ENCODE data around the gene NELFB.

NELFB gene

DNA sequence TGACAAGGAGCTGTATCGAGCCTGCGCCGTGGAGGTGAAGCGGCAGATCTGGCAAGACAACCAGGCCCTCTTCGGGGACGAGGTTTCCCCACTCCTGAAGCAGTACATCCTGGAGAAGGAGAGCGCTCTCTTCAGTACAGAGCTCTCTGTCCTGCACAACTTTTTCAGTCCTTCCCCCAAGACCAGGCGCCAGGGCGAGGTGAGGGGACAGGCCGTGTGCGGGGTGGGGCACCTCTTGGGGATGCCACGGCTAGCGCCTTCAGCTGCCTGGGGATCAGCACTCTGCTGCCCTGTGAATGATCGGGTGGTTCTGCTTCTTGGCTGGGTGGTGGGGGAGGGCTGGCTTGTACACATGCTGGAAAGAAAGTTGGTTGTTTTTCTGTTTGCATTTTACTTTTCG lies 1.7 kb downstream of the NELFB start:
- no peak for ATAC-seq

DNA sequence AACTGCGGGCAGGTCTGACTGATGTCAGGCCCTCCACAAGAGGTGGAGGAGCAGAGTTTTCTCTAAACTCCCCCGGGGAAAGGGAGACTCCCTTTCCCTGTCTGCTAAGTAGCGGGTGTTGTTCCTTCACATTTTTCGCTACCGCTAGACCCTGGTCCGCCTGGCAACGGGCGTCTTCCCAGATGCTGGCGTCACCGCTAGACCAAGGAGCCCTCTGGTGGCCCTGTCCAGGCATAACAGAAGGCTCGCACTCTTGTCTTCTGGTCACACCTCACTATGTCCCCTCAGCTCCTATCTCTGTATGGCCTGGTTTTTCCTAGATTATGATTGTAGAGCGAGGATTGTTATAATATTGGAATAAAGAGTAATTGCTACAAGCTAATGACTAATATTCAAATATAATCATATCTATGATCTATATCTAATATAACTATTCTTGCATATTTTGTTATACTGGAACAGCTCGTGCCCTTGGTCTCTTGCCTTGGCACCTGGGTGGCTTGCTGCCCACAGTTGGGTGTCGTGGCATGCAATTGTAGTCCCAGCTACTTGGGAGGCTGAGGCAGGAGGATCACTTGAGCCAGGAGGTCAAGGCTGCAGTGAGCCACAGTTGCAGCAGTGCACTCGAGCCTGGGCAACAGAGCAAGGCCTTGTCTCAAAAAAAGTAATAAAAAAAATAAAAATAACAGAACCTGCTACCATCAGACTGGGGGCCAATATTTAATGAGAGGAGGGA lies 7.2 kb downstream of the NELFB start:
- 0 out of 3 replicates have a peak, but pooled peaks have one; percentile 41 for ATAC-seq

More for the DNA sequence above, 1.7 kb downstream of the NELFB start:
- no peak for TF ChIP-seq ESRRG (CRISPR knock-in tag; IDR thresholded peaks at IDR 0.05)
- TF ChIP-seq, protein P1, sequence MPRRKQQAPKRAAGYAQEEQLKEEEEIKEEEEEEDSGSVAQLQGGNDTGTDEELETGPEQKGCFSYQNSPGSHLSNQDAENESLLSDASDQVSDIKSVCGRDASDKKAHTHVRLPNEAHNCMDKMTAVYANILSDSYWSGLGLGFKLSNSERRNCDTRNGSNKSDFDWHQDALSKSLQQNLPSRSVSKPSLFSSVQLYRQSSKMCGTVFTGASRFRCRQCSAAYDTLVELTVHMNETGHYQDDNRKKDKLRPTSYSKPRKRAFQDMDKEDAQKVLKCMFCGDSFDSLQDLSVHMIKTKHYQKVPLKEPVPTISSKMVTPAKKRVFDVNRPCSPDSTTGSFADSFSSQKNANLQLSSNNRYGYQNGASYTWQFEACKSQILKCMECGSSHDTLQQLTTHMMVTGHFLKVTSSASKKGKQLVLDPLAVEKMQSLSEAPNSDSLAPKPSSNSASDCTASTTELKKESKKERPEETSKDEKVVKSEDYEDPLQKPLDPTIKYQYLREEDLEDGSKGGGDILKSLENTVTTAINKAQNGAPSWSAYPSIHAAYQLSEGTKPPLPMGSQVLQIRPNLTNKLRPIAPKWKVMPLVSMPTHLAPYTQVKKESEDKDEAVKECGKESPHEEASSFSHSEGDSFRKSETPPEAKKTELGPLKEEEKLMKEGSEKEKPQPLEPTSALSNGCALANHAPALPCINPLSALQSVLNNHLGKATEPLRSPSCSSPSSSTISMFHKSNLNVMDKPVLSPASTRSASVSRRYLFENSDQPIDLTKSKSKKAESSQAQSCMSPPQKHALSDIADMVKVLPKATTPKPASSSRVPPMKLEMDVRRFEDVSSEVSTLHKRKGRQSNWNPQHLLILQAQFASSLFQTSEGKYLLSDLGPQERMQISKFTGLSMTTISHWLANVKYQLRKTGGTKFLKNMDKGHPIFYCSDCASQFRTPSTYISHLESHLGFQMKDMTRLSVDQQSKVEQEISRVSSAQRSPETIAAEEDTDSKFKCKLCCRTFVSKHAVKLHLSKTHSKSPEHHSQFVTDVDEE (CRISPR knock-in tag; IDR thresholded peaks at IDR 0.05), result no peak
- no peak for TF ChIP-seq TOX (CRISPR knock-in tag; IDR thresholded peaks at IDR 0.05; ENCODE audit: borderline replicate concordance)
- TF ChIP-seq GLIS3 (CRISPR knock-in tag; IDR thresholded peaks at IDR 0.05), result no peak
- TF ChIP-seq, protein P2, sequence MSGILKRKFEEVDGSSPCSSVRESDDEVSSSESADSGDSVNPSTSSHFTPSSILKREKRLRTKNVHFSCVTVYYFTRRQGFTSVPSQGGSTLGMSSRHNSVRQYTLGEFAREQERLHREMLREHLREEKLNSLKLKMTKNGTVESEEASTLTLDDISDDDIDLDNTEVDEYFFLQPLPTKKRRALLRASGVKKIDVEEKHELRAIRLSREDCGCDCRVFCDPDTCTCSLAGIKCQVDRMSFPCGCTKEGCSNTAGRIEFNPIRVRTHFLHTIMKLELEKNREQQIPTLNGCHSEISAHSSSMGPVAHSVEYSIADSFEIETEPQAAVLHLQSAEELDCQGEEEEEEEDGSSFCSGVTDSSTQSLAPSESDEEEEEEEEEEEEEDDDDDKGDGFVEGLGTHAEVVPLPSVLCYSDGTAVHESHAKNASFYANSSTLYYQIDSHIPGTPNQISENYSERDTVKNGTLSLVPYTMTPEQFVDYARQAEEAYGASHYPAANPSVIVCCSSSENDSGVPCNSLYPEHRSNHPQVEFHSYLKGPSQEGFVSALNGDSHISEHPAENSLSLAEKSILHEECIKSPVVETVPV (CRISPR knock-in tag; IDR thresholded peaks at IDR 0.05), result no peak
- no peak for TF ChIP-seq ZFP30 (CRISPR knock-in tag; IDR thresholded peaks at IDR 0.05)
- no peak for TF ChIP-seq ZC3H10 (CRISPR knock-in tag; IDR thresholded peaks at IDR 0.05)

DNA sequence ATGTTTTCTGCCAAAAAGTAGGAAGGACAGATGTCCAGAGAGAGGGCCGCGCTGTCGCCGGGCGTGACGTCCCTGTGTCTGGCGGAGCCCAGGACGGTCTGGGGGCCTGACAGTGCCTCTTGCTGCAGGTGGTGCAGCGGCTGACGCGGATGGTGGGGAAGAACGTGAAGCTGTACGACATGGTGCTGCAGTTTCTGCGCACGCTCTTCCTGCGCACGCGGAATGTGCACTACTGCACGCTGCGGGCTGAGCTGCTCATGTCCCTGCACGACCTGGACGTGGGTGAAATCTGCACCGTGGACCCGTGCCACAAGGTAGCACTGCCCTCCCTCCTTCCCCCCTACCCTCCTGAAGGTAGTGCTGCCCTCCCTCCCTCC lies 7.8 kb downstream of the NELFB start:
- TF ChIP-seq ZNF70 (CRISPR knock-in tag; IDR thresholded peaks at IDR 0.05) (no peak), ARNTL (CRISPR knock-in tag; IDR thresholded peaks at IDR 0.05; ENCODE audit: borderline replicate concordance, low read depth) (no peak), ISL1 (CRISPR knock-in tag; IDR thresholded peaks at IDR 0.05) (no peak), ZNF565 (CRISPR knock-in tag; conservative IDR thresholded peaks at IDR 0.05; ENCODE audit: low read depth) (no peak), ESRRG (CRISPR knock-in tag; IDR thresholded peaks at IDR 0.05) (no peak), ZFP3 (CRISPR knock-in tag; IDR thresholded peaks at IDR 0.05) (no peak), TCF4 (CRISPR knock-in tag; IDR thresholded peaks at IDR 0.05; ENCODE audit: borderline replicate concordance) (no peak)
- TF ChIP-seq, protein P3, sequence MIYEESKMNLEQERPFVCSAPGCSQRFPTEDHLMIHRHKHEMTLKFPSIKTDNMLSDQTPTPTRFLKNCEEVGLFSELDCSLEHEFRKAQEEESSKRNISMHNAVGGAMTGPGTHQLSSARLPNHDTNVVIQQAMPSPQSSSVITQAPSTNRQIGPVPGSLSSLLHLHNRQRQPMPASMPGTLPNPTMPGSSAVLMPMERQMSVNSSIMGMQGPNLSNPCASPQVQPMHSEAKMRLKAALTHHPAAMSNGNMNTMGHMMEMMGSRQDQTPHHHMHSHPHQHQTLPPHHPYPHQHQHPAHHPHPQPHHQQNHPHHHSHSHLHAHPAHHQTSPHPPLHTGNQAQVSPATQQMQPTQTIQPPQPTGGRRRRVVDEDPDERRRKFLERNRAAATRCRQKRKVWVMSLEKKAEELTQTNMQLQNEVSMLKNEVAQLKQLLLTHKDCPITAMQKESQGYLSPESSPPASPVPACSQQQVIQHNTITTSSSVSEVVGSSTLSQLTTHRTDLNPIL (CRISPR knock-in tag; IDR thresholded peaks at IDR 0.05; ENCODE audit: low read depth), result no peak
- TF ChIP-seq, protein P2 (CRISPR knock-in tag; IDR thresholded peaks at IDR 0.05), result no peak
- no peak for ATAC-seq

DNA sequence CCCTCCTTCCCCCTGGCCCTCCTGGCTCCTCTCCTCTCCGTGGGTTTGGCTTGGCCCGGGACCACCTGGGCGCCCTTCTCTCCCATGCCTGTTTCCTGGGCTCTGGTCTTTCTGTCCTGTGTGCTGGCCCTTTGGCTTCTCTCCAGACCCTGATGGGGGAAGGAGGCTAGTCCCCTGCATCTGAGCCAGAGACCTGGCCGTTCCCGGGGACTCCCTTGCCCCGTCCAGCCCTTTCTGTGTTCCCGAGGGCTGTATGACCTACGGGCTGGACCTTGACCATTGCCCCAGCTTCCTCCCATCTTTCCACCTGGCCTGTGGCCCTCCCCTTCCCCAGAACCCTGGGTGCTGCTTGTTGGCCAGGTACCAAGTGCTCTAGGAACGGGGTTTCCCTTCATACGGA lies 8.4 kb downstream of the NELFB start:
- no peak for ATAC-seq
- no peak for TF ChIP-seq ZFP30 (CRISPR knock-in tag; IDR thresholded peaks at IDR 0.05)
- TF ChIP-seq ZNF8 (CRISPR knock-in tag; IDR thresholded peaks at IDR 0.05), result no peak
- TF ChIP-seq ISL1 (CRISPR knock-in tag; IDR thresholded peaks at IDR 0.05), result no peak
- TF ChIP-seq TCF4 (CRISPR knock-in tag; IDR thresholded peaks at IDR 0.05; ENCODE audit: borderline replicate concordance), result no peak
- TF ChIP-seq ARNTL (CRISPR knock-in tag; IDR thresholded peaks at IDR 0.05; ENCODE audit: borderline replicate concordance, low read depth), result no peak
- TF ChIP-seq, protein P4, sequence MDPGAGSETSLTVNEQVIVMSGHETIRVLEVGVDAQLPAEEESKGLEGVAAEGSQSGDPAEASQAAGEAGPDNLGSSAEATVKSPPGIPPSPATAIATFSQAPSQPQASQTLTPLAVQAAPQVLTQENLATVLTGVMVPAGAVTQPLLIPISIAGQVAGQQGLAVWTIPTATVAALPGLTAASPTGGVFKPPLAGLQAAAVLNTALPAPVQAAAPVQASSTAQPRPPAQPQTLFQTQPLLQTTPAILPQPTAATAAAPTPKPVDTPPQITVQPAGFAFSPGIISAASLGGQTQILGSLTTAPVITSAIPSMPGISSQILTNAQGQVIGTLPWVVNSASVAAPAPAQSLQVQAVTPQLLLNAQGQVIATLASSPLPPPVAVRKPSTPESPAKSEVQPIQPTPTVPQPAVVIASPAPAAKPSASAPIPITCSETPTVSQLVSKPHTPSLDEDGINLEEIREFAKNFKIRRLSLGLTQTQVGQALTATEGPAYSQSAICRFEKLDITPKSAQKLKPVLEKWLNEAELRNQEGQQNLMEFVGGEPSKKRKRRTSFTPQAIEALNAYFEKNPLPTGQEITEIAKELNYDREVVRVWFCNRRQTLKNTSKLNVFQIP (CRISPR knock-in tag; IDR thresholded peaks at IDR 0.05; ENCODE audit: borderline replicate concordance, low read depth), result no peak
- TF ChIP-seq SNAI2 (CRISPR knock-in tag; IDR thresholded peaks at IDR 0.05), result no peak
- TF ChIP-seq TOX (CRISPR knock-in tag; IDR thresholded peaks at IDR 0.05; ENCODE audit: borderline replicate concordance), result no peak
- TF ChIP-seq, protein P2 (CRISPR knock-in tag; IDR thresholded peaks at IDR 0.05), result no peak
- TF ChIP-seq ZNF70 (CRISPR knock-in tag; IDR thresholded peaks at IDR 0.05), result no peak
- no peak for TF ChIP-seq GLIS3 (CRISPR knock-in tag; IDR thresholded peaks at IDR 0.05)
- TF ChIP-seq, protein P3 (CRISPR knock-in tag; IDR thresholded peaks at IDR 0.05; ENCODE audit: low read depth), result no peak
- TF ChIP-seq, protein P1 (CRISPR knock-in tag; IDR thresholded peaks at IDR 0.05), result no peak
- no peak for TF ChIP-seq ZNF565 (CRISPR knock-in tag; conservative IDR thresholded peaks at IDR 0.05; ENCODE audit: low read depth)
- no peak for TF ChIP-seq ZFP3 (CRISPR knock-in tag; IDR thresholded peaks at IDR 0.05)
- TF ChIP-seq CSDC2 (CRISPR knock-in tag; IDR thresholded peaks at IDR 0.05), result no peak
